ENCODE measurements around the gene WWTR1.

The WWTR1 gene

GRCh38 chr3:149643963-149644362 lies 13.9 kb downstream of the WWTR1 start:
- H3K4me1 Mint-ChIP-seq (ENCODE audit: low read depth) = no peaks in the 10 kb centered on the region
- H3K27ac Mint-ChIP-seq = no peak overlapping the region
- no peaks in the 10 kb centered on the region for H3K9me3 Mint-ChIP-seq
- H3K27me3 Mint-ChIP-seq (ENCODE audit: low read depth) = peaks cover 10% of the 10 kb centered on the region
- no peak overlapping the region for H3K4me3 Mint-ChIP-seq
- no peaks in the 10 kb centered on the region for H3K36me3 Mint-ChIP-seq (ENCODE audit: low read depth)

- Mint-ChIP-seq H3K9me3 (no peaks in the 10 kb centered on the region), H3K27ac (no peak overlapping the region), H3K27me3 (ENCODE audit: low read depth) (peaks cover 10% of the 10 kb centered on the region), H3K4me3 (no peak overlapping the region), H3K4me1 (ENCODE audit: low read depth) (no peaks in the 10 kb centered on the region), H3K36me3 (ENCODE audit: low read depth) (no peaks in the 10 kb centered on the region)
Observed at GRCh38 chr3:149643482-149643798, 14.4 kb downstream of the WWTR1 start.

DNA sequence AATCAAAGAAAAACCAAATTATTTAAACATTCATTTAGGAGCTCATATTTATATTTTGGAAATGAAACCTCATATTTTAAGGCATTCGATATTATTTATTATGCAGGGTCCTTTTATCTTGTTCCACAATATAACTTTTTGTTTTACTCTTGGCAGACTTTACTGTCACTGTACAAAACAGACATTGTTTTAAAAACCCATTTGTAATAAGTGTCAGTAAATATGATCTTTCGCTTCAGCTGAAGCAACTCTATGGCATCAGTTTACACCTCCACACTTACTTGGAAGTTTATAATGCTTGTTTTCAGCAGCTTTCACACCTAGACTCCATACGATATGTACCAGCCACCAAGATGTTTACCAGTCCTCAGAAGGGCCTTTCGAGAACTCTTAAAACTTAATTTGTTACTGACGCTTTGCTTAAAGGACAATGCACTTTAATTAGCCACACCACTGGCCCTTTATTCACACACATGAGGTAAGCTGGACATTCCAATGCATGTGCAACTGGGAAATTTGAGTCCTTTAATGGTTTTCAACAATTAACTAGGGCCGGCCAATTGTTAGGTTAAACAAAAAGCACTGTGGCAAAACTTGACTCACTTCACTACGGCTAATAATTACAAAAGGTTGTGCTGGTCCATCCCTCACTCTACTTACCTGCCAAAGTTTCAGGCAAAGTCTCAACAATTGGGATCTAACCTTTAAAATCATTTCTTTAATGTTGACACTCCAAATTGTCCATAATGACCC lies 16.7 kb downstream of the WWTR1 start:
- Mint-ChIP-seq H3K36me3 (ENCODE audit: low read depth) (no peaks in the 10 kb centered on the region), H3K4me3 (no peak overlapping the region), H3K9me3 (no peaks in the 10 kb centered on the region), H3K27me3 (ENCODE audit: low read depth) (peaks cover 9% of the 10 kb centered on the region), H3K4me1 (ENCODE audit: low read depth) (no peaks in the 10 kb centered on the region), H3K27ac (no peak overlapping the region)

- Mint-ChIP-seq H3K36me3 (ENCODE audit: low read depth) (no peaks in the 10 kb centered on the region), H3K27ac (no peak overlapping the region), H3K4me3 (no peak overlapping the region), H3K9me3 (no peaks in the 10 kb centered on the region), H3K27me3 (ENCODE audit: low read depth) (peaks cover 23% of the 10 kb centered on the region), H3K4me1 (ENCODE audit: low read depth) (no peaks in the 10 kb centered on the region)
Observed at GRCh38 chr3:149639093-149639486, 18.7 kb downstream of the WWTR1 start.

GRCh38 chr3:149638228-149639092 lies 19.4 kb downstream of the WWTR1 start:
- no peak overlapping the region for H3K27ac Mint-ChIP-seq
- no peak overlapping the region for H3K4me3 Mint-ChIP-seq
- no peaks in the 10 kb centered on the region for H3K9me3 Mint-ChIP-seq
- H3K27me3 Mint-ChIP-seq (ENCODE audit: low read depth) = peaks cover 30% of the 10 kb centered on the region
- H3K36me3 Mint-ChIP-seq (ENCODE audit: low read depth) = no peaks in the 10 kb centered on the region
- H3K4me1 Mint-ChIP-seq (ENCODE audit: low read depth) = no peaks in the 10 kb centered on the region

DNA sequence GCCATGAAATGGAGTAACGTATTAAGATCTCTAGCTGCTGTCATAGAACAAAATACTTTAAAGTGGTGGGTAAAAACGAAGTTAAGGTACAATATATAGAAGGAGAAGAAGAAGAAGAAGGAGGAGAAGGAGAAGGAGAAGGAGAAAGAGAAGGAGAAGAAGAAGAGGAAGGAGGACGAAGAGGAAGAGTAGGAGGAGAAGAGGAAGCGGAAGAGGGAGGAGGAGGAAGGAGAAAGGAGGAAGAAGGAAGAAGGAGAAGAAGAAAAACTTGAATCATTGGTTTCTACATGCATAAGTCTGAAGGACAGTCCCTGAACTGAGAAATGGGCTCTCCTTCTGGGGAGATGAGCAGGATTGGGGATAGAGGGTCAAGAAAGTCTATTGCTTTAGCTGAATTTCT lies 22.4 kb downstream of the WWTR1 start:
- no peak overlapping the region for H3K4me3 Mint-ChIP-seq
- no peak overlapping the region for H3K27ac Mint-ChIP-seq
- H3K27me3 Mint-ChIP-seq (ENCODE audit: low read depth) = peaks cover 49% of the 10 kb centered on the region
- H3K9me3 Mint-ChIP-seq = no peaks in the 10 kb centered on the region
- H3K36me3 Mint-ChIP-seq (ENCODE audit: low read depth) = no peaks in the 10 kb centered on the region
- no peaks in the 10 kb centered on the region for H3K4me1 Mint-ChIP-seq (ENCODE audit: low read depth)

DNA sequence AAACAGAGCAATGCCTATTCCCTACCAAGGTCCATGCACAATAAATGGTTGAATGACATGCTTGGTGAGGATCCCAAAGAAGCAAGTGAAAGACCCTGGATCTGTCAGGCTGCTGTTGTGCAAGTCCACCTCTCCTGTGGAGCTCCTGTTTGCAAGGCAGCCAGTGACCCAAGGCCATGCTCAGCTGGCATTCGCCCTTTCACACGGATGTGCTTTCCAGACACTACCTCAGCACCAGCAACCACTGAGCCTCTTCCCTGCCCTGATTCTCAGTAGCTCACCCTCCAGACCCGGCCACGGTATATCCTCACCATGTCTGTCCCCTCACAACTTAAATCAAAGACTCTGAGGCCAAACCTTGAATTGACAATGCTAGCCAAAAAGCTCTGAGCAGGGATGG lies 23.3 kb downstream of the WWTR1 start:
- no peak overlapping the region for H3K4me3 Mint-ChIP-seq
- no peaks in the 10 kb centered on the region for H3K4me1 Mint-ChIP-seq (ENCODE audit: low read depth)

DNA sequence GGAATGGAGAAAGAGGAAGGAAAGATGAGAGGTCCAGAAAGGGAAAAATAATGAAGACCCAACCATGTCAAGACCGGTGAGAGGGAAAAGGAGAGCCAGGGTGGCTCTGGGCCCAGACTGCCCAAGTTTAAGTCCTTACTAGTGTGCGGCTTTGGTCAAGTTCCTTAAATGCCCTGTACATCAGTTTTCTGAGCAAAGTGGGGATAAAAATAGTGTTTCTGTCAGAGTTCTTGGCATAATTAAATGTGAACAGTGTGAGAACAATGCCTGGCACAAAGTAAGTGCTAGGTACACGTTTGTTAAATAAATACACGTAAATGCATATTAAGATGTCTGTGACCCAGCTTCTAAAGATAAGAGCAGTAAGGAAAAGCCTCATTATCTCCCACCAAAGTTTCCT lies 23.8 kb downstream of the WWTR1 start:
- H3K36me3 Mint-ChIP-seq (ENCODE audit: low read depth) = no peaks in the 10 kb centered on the region
- H3K27me3 Mint-ChIP-seq (ENCODE audit: low read depth) = peaks cover 47% of the 10 kb centered on the region
- H3K9me3 Mint-ChIP-seq = no peaks in the 10 kb centered on the region
- H3K4me3 Mint-ChIP-seq = no peak overlapping the region
- no peak overlapping the region for H3K27ac Mint-ChIP-seq
- no peaks in the 10 kb centered on the region for H3K4me1 Mint-ChIP-seq (ENCODE audit: low read depth)

More for the DNA sequence above, 23.3 kb downstream of the WWTR1 start:
- H3K27me3 Mint-ChIP-seq (ENCODE audit: low read depth) = peaks cover 47% of the 10 kb centered on the region
- no peaks in the 10 kb centered on the region for H3K36me3 Mint-ChIP-seq (ENCODE audit: low read depth)
- no peaks in the 10 kb centered on the region for H3K9me3 Mint-ChIP-seq
- no peak overlapping the region for H3K27ac Mint-ChIP-seq

DNA sequence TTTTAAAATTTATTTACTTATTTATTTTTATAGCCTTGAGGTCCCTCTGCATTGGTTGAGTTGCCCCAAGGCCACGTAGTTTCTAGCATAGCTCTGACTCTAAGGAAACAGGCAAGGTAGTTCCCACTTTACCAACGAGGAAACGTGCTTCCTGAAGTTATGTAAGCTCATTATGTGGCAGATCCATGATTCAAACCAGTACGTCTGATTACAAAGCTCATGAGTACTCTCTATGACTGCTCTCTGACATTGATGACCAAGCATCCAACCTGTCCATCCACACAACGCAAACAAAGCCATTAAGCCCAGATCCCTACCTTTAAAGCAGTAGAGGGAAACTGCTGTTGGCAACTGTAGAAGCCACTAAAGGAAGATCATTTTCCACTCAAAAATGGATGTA lies 25.6 kb downstream of the WWTR1 start:
- Mint-ChIP-seq H3K4me3 (no peak overlapping the region), H3K4me1 (ENCODE audit: low read depth) (no peaks in the 10 kb centered on the region), H3K27me3 (ENCODE audit: low read depth) (peaks cover 43% of the 10 kb centered on the region), H3K9me3 (no peaks in the 10 kb centered on the region), H3K27ac (no peak overlapping the region), H3K36me3 (ENCODE audit: low read depth) (no peaks in the 10 kb centered on the region)

DNA sequence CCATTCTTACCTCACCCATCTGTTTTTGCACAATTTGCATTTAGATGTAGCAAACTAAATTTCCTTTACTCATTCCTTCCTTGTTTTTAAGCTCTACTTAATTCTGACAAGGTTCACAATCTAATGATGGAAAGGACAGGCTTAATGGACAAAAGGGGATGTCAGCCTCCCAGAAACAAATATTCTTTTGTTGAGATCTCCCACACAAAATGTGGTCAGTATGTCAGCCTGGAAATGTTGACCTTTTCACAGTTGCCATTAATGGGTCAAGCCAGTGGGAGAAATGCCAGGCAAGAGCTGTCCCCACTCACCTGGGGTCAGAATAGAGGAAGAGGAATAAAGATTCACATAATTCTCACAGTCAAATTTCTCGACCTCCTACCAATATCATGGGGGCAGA lies 27.0 kb downstream of the WWTR1 start:
- H3K36me3 Mint-ChIP-seq (ENCODE audit: low read depth) = no peaks in the 10 kb centered on the region
- no peak overlapping the region for H3K4me3 Mint-ChIP-seq
- H3K4me1 Mint-ChIP-seq (ENCODE audit: low read depth) = no peaks in the 10 kb centered on the region
- H3K27ac Mint-ChIP-seq = no peak overlapping the region
- H3K9me3 Mint-ChIP-seq = no peaks in the 10 kb centered on the region
- peaks cover 39% of the 10 kb centered on the region for H3K27me3 Mint-ChIP-seq (ENCODE audit: low read depth)

DNA sequence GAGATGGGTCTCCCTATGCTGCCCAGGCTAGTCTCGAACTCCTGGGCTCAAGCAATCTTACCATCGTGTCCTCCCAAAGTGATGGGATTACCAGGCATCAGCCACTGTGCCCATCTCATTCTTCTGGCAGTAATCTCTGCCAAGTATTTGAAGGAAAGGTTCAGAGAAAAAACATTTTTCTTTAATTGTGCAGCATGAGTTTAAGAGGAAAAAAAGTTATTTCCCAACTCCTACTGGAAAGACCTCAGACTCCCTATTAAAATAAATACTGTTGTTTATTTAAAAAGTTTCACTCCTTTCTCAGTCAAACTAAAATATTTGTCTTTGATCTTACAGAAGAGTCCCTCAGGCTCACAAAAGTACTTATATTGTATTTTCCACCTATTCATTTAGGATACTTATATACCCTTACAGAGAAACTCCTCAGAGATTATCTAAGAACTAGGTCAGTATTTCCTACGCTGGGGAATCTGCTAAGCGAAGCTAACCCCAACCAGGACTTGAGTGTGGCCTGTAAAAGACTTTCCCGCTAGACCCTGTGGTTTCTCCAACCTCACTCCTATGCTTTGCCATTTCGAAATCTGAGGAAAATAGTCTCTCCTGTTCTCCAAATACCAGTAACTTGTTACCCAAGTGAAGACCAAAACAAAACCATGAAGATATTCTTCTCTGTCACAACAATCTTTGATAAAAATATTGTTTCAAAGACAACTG lies 28.7 kb downstream of the WWTR1 start:
- H3K4me1 Mint-ChIP-seq (ENCODE audit: low read depth) = no peaks in the 10 kb centered on the region
- H3K4me3 Mint-ChIP-seq = no peak overlapping the region
- no peak overlapping the region for H3K27ac Mint-ChIP-seq
- peaks cover 27% of the 10 kb centered on the region for H3K27me3 Mint-ChIP-seq (ENCODE audit: low read depth)
- no peaks in the 10 kb centered on the region for H3K36me3 Mint-ChIP-seq (ENCODE audit: low read depth)
- no peaks in the 10 kb centered on the region for H3K9me3 Mint-ChIP-seq

DNA sequence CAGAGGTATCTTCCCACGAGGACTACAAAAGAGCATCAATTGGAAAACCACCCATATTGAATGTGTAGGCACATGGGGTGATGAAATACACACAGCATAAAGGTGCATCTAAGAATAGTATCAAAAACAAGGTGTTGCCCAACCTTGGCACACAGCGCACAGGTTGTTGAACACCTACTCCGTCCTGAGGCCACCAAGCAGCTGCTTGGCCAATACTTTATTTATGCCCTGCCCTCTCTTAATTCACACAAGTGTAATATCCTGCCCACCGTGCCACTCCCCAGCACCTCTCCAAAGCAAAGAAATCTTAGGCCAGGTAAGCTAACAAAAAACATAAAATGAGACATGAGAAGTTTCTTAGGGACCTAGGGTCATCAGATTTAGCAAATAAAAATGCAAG lies 31.2 kb downstream of the WWTR1 start:
- H3K27ac Mint-ChIP-seq = no peak overlapping the region

GRCh38 chr3:149625795-149626194 lies 32.0 kb downstream of the WWTR1 start:
- peaks cover 14% of the 10 kb centered on the region for H3K4me1 Mint-ChIP-seq (ENCODE audit: low read depth)
- no peak overlapping the region for H3K27ac Mint-ChIP-seq
- H3K36me3 Mint-ChIP-seq (ENCODE audit: low read depth) = no peaks in the 10 kb centered on the region
- peaks cover 6% of the 10 kb centered on the region for H3K27me3 Mint-ChIP-seq (ENCODE audit: low read depth)
- H3K4me3 Mint-ChIP-seq = no peak overlapping the region
- no peaks in the 10 kb centered on the region for H3K9me3 Mint-ChIP-seq

More for the DNA sequence above, 31.2 kb downstream of the WWTR1 start:
- Mint-ChIP-seq H3K4me3 (no peak overlapping the region), H3K4me1 (ENCODE audit: low read depth) (peaks cover 9% of the 10 kb centered on the region), H3K27me3 (ENCODE audit: low read depth) (peaks cover 13% of the 10 kb centered on the region), H3K9me3 (no peaks in the 10 kb centered on the region), H3K36me3 (ENCODE audit: low read depth) (no peaks in the 10 kb centered on the region)

DNA sequence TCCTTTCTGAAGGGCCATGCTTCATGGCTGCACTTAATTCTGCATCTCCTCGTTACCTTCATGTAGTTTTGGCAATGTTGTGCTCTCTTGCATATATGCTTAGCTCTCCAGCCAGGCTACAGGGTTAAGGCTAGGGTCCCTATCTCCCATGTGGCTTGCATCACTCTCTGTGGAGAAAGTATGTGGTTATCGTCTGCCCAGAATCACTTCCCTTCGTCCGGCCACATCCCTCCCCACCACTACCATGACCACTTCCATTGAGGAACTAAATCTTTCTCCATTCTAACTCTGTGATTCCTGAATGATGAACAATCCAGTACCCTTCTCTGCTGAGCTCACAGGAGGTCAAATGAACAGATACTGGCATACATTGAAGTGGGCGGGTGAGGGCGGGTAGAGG lies 34.0 kb downstream of the WWTR1 start:
- Mint-ChIP-seq H3K27me3 (ENCODE audit: low read depth) (no peaks in the 10 kb centered on the region), H3K27ac (no peak overlapping the region), H3K9me3 (no peaks in the 10 kb centered on the region)

More for the DNA sequence above, 34.0 kb downstream of the WWTR1 start:
- Mint-ChIP-seq H3K4me1 (ENCODE audit: low read depth) (peaks cover 25% of the 10 kb centered on the region), H3K36me3 (ENCODE audit: low read depth) (no peaks in the 10 kb centered on the region), H3K4me3 (no peak overlapping the region)

Measured in T-helper 1 cell treated with Interleukin-12 subunit alpha and Interleukin-12 subunit beta and Interleukin-4 antibody, amounts not matched to agents 30 μg/mL and 1 μg/mL, for 36 hours (primary cell).